ENCODE results near the gene GLIS1.

GLIS1 gene

DNA sequence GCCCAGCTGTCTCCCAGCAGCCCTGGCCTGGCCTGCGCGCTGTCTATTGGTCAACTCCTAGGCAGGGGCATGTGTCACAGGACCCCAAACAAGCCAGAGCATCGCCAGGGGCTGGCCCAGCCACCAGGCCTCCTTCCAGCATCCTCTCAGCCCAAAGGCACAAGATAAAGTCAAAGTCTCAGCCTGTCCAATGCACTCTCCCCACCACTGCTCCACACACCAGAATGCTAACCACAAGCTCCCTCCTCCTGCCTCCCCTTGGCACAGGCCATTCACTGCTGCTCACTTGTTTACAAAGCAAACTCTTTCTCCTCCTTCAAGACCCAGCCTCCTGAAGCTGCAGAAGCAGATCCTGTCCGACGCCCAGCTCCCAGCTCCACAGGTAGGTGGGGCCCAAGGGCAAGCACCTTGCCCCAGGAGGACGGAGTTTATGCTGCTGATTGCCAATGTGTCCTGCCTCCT, 146.4 kb downstream of the GLIS1 start:
- Histone ChIP-seq H3K4me3 (no peak overlapping the region), H3K27ac (peak overlapping the region in 1 of 2 donors; percentile 71)
- DNase-seq (ENCODE audit: low spot score), result no peak
- TF ChIP-seq, protein P1, sequence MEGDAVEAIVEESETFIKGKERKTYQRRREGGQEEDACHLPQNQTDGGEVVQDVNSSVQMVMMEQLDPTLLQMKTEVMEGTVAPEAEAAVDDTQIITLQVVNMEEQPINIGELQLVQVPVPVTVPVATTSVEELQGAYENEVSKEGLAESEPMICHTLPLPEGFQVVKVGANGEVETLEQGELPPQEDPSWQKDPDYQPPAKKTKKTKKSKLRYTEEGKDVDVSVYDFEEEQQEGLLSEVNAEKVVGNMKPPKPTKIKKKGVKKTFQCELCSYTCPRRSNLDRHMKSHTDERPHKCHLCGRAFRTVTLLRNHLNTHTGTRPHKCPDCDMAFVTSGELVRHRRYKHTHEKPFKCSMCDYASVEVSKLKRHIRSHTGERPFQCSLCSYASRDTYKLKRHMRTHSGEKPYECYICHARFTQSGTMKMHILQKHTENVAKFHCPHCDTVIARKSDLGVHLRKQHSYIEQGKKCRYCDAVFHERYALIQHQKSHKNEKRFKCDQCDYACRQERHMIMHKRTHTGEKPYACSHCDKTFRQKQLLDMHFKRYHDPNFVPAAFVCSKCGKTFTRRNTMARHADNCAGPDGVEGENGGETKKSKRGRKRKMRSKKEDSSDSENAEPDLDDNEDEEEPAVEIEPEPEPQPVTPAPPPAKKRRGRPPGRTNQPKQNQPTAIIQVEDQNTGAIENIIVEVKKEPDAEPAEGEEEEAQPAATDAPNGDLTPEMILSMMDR (IDR thresholded peaks at IDR 0.05), result no peak

DNA sequence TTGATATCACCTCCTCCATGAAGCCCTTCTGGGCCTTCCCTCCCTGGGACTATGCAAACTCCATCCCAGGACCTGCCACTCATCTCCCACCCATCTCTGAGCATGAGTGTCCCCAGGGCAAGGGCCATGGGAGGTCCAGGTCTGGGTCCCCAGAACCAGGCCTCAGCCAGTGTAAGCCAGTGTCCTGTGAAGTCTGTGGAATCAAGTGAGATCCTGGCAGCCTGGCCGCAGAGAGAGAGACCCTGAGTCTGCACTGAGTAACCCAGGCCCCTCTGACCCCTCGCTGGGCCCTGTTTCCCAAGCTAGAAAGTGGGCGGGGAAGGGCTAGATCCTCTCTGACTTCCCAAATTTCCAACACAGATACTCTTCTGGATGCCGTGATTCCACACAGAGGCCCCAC, 147.0 kb downstream of the GLIS1 start:
- Histone ChIP-seq H3K4me3 (no peak overlapping the region), H3K27ac (peak overlapping the region in 1 of 2 donors; percentile 71)
- DNase-seq (ENCODE audit: low spot score), result no peak
- TF ChIP-seq, protein P1 (IDR thresholded peaks at IDR 0.05), result no peak

DNA sequence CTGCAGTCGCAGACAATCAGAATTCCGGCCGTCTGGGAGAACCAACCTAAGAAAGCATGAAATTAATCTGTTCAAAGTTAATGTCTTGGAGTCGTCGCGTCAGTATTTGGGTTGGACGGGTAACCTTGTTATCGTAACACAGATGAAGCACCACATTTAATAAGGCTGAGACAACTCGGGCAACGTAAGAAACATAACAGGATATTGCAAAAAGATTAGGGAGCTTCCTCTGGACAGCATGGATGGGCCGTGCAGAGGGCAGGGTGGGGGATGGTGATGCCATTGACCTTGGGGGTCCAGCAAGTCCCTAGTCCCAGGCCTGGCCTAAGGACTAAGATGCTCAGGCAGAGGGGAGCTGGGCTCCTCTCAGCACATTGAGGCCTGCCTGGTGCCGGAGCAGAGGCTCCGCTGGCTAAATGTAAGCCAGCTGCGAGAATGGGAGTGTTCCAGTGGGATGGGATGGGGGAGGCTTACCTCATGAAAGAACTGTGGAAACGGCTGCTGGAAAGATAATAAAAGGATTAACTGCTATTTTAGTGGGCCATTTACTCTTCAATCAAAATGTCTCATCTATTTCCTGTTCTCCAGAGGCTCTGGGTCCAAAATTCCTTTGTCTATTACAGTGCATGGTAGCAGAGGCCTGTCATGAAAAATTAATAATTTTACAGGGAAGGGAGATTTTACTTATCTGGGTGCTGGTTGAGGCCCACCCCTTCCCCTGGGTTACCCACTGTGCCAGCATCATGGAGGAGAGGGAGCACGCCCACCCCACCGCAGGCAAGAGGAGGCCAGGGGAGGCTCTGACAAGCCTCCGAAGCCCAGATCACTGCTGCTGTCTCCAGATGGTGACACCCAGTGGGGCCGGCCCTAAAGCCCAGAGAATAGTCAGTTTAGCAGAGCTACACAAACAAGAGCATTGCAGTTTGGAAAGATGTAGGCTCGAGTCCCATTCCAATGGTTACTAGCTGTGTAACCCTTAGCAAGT, 148.1 kb downstream of the GLIS1 start:
- Histone ChIP-seq H3K27ac (peak overlapping the region in 1 of 2 donors; percentile 71), H3K4me3 (no peak overlapping the region)
- peak; percentile 55 for DNase-seq (ENCODE audit: low spot score)
- TF ChIP-seq, protein P1 (IDR thresholded peaks at IDR 0.05), result no peak

DNA sequence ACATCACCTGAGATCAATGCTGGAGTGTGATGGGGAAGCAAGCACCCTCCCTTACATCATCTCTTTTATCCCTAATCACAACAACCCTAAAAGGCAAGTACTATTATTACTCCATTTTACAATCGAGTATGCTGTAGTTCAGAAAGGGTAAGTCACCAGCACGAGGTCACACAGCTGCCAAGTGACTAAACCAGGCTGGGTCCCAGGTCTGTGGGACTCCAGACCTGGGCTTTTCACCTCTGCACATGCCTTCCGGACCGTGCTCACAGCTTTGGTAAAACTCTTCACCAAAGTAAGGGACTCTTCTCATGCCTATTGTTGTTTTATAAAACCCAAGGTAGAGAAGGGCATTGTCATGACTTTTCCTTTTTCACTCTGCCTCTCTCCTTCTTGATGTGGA, 148.9 kb downstream of the GLIS1 start:
- H3K4me3 ChIP-seq, result no peak overlapping the region
- H3K27ac ChIP-seq, result peak overlapping the region in 1 of 2 donors; percentile 71
- TF ChIP-seq, protein P1 (IDR thresholded peaks at IDR 0.05), result no peak
- no peak for DNase-seq (ENCODE audit: low spot score)

DNA sequence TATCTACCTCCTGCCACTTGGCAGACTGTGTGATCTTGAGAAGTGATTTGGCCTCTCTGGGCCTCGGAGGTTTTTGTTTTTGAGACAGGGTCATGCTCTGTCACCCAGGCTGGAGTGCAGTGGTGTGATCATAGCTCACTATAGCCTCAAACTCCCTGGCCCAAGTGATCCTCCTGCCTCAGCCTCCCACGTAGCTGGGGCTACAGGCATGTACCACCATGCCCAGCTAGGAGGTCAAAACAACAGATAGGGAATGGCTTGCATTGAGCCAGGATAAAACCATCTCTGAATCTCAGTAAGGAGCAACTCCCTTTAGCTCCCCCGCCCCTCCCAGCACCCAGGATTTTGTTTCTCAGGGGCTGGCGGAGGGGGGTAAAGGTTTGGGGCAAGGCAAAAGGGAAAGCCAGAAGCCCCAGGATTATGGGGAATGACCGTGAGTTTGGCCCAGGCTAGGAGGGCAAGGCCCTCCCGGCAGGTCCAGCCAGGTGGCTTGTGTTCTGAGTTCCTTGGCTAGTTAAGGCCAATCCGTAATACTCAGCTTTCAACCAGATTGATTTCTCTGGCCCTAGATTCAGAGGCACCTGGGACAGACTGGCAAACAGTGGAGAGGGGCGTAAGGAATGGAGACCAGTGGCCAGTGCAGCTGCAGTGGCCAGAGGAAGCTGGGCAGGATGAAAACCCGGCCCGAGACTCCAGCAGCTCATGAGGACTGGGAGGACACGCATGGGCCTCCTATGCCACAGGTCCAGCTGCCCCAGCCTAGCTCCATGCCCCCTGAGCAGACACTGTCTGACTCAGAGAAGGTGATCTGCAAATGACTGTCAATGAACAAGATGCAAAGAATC, 149.7 kb downstream of the GLIS1 start:
- no peak overlapping the region for H3K4me3 ChIP-seq
- TF ChIP-seq, protein P1 (IDR thresholded peaks at IDR 0.05), result no peak
- peak overlapping the region in 1 of 2 donors; percentile 71 for H3K27ac ChIP-seq
- peak; percentile 60 for DNase-seq (ENCODE audit: low spot score)

DNA sequence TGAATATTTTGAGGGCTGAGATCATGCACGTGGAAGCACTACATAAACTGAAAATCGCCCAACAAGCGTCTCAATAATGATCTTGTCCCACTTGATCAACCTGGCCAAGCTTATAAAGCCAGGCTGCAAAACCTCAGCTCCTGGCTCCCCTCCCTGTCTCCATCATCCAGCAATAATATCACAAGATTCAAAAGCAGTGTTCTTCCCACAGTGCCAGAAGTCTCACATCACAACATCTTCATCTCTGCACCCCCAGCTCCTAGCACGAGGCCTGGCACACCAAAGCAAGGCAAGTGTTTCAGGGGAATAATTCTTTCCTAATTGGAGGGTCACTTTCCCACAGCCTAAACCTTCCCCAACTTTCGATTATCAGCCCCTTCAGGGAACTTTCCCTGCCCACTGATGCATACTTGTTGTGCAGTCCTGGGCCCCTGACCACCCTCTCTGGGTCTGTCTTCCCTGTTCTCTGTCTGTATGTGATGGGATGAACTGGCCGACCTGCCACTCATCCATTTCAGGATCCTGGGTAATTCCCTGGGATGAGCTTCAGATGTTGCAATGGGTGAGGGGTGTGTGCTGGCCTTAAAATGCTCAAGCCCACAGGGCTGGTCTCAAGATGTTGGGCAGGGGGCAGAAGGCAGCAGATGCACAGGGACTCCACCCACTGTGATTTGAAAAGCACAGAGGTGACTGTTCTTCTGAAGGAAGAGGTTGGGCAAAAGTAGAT, 150.7 kb downstream of the GLIS1 start:
- no peak overlapping the region for H3K27ac ChIP-seq
- no peak overlapping the region for H3K4me3 ChIP-seq
- DNase-seq (ENCODE audit: low spot score), result peak; percentile 69
- TF ChIP-seq, protein P1 (IDR thresholded peaks at IDR 0.05), result no peak

All from coronary artery (tissue), 2 donors.